Tibial nerve (tissue), 3 donors: Measurements from ENCODE around the gene SLC34A3.

Source experiments
- CTCF ChIP-seq, 5 experiments: fragments of 200-600 bp in 3 of 5; fragments of 450-650 bp in 2 of 5; sonication (generic) in 3 of 5; IDR thresholded peaks; one replicate each; pipeline ENCODE4 v1.5.1; 2016 to 2019; ENCODE audit warnings: antibody characterized with exemption in 5 of 5, mild to moderate bottlenecking in 3 of 5, moderate library complexity in 2 of 5
- POLR2A ChIP-seq, 2 donors: fragments of 450-650 bp; IDR thresholded peaks; one replicate each; pipeline ENCODE4 v1.6.1; 2017; ENCODE audit warnings: antibody characterized with exemption in 2 of 2, mild to moderate bottlenecking in 2 of 2, moderate library complexity in 2 of 2

- TF ChIP-seq CTCF (IDR thresholded peaks at IDR 0.05) (no peak), POLR2A (IDR thresholded peaks at IDR 0.05) (no peak)
These were observed 2.2 kb upstream of the SLC34A3 start for GRCh38 chr9:137228506-137228967.
